HuH-7 (cell line): Measurements from ENCODE around the gene CHCHD10.

Experiments used
- DNase-seq: peaks from one replicate; pipeline ENCODE4 v3.0.0; 2011; ENCODE audit warnings: low spot score

CHCHD10 gene

DNA sequence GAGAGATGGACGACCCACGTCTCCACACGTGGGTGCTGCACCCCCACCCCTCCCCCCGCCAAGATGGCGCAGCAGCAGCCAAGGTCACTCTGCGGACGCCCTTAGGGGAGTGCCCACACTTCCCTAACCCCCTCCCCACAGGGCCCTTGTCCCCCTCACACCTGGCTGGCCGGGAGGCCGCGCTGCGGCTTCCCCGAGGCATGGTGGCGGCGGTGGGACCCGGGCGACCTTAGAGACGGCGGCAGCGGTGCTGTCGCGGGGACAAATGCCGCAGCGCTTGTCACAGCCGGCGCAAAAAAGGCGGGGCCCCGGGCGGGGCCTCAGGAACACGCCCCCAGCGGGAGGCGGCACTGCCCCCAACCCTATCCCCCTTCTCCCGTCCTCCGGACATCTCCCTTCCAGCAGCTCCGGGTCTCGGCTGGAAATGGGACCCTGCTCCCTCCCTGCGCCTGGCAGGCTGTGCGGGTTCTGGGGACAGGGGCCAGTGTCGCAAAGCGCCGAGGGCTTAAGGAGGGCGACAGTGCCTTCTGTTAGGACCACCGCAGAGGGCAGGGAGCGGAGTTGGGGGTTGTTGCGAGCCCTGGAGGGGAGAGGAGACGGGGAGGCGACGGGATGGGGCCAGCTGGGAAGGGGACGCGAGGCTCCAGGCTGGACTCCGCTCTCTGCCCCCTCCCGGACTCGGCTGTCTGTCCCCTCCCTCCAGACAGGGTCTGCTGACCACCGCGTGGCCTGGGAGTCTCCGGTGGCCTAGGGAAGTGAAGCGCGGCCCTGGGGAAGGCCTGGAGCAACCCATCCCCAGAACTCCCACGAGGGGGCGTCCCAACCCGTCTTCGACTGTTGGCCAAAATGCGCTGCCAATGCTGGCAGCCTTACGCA, at the start of gene CHCHD10:
Gene CHCHD10, minus strand, starts transcription at position 300 of the 876 bp plus-strand sequence. Its CDS starts 98 bp downstream, at position 202.
- DNase-seq: peak; percentile 97

DNA sequence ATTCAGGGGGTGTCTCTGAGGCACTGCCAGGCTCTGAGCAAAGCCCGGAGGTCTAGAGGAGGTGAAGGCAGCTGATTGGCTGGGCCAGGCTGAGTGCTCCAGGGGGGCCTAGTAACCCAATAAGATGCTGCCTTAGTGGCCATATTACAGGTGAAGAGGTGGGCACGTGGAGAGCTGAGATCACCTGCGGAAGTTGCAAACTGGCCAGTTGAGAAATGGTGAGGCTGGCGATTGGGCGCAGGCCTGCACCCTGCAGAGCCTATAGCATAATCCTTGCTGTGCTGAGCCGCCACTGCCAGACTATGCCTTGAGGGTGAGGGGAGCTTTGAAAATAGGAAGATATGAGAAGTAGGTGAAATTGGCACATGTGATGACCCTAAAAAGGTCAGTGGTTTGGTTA, 49.4 kb upstream of the CHCHD10 start:
- no peak for DNase-seq

- DNase-seq: no peak
Observed at GRCh38 chr22:23816156-23816976, 48.6 kb upstream of the CHCHD10 start.

DNA sequence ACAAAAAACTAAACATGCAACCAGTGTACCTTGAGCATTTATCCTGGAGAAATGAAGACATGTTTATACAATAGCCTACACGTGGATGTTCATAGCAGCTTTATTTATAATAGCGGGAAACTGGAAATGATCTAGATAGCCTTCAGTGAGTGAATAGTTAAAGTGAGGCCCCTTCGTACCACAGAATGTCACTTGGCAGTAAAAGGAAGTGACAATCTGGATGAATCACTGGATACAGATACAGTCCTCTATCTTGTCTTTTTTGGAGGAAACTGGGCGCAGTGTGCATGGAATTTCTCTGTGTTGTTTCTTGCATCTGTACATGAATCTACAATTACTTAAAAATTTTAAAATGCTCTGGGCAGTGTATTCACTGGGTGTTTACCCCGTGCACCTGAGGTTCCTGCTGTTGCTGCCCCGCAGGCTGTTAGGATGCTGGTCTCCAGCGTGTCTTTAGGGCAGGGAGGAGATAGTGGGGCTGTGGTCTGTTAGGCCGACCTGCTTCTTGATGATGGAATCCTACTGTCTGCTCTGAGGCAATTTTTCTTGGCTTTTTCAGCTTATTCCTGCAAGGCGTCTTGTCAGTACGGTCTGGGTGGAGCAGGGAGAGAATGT, 47.9 kb upstream of the CHCHD10 start:
- no peak for DNase-seq

- no peak for DNase-seq
Observed at GRCh38 chr22:23812378-23812777, 44.6 kb upstream of the CHCHD10 start.

- DNase-seq: no peak
Observed at GRCh38 chr22:23806837-23807236, 39.1 kb upstream of the CHCHD10 start.

- no peak for DNase-seq
Observed at GRCh38 chr22:23804781-23805291, 37.1 kb upstream of the CHCHD10 start.

DNA sequence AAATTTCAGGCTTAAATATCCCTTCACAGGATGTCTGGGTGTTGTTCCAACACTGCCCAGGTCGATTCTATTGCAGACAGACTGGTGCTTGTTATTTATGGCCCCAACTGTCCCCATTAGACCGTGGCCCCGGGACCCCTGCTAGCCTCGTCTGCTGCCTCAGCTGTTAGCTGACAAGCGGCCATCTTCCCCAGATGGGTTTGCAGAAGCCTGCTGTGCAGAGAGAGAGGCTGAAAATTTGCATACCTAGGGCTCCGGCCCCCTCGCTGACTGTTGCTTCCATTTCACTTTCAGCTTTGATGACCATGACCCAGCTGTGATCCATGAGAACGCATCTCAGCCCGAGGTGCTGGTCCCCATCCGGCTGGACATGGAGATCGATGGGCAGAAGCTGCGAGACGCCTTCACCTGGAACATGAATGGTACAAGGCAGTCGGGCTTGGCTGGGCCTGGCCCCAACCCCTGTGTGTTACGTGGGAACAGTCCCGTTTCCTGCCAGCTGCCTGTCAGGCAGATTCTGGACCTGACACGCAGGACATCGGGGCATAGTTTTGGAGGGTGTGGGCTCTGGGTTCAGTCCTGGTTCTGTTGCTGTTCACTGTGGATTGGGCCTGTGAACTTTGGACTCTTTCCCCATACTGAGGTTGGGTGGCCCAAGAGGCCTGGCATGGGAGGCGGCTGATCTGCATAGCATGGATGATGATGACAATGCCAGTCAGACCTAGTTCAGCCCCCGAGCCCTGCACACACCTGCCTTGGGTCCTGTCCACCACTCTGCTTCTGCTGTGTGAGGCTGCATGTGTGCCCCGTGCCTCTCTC, 35.4 kb upstream of the CHCHD10 start:
- no peak for DNase-seq

DNA sequence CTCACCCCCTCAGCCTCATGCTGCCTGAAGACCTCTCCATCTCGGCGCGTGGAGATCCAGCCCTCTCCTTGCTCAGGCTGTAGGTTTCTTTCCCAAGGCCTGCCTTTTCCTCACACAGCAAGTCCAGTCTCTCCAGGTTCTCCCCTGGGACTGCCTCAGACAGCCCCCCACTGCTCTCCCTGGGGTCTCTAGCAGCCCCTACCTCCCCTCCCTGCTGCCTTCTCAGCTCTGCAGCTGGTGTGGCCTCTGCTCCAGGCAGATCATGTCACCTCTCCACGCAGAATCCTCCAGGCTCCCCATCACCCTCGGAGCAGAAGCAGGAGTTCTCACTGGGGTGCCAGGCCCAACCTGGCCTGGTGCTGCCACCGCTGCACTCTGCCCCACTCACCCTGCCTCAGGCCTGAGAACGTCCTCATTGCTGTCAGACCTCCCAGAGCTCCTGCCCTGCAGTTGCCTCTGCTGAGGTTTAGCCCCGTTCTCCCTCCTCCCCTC, 34.2 kb upstream of the CHCHD10 start:
- DNase-seq: no peak

- no peak for DNase-seq
Observed at GRCh38 chr22:23801238-23801821, 33.6 kb upstream of the CHCHD10 start.

GRCh38 chr22:23800297-23801237, 32.8 kb upstream of the CHCHD10 start:
- no peak for DNase-seq

DNA sequence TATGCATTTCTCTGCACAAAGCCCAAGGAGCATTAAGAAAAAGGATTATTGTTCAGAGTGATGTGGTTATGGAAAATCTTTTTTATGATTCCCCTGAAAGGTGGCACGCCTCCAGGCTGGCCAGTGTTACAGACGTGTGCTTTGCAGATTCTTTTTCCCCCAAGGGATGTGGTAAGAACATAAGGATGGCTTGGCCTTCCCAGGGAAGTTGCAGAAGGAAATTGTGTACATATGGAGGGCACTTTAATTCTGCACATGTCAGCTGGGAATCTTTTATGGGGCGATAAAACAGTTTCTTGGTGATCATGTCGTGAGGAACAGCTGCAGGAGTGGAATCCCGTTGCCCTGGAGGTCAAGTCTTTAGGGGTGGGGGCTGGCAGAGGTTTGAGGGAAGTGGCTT, 28.7 kb upstream of the CHCHD10 start:
- DNase-seq: no peak

GRCh38 chr22:23793326-23793725, 25.6 kb upstream of the CHCHD10 start:
- DNase-seq: no peak

- DNase-seq: no peak
Observed at GRCh38 chr22:23791738-23792645, 24.2 kb upstream of the CHCHD10 start.

GRCh38 chr22:23790819-23791737, 23.3 kb upstream of the CHCHD10 start:
- DNase-seq: no peak

GRCh38 chr22:23789638-23790037, 21.9 kb upstream of the CHCHD10 start:
- DNase-seq: no peak

DNA sequence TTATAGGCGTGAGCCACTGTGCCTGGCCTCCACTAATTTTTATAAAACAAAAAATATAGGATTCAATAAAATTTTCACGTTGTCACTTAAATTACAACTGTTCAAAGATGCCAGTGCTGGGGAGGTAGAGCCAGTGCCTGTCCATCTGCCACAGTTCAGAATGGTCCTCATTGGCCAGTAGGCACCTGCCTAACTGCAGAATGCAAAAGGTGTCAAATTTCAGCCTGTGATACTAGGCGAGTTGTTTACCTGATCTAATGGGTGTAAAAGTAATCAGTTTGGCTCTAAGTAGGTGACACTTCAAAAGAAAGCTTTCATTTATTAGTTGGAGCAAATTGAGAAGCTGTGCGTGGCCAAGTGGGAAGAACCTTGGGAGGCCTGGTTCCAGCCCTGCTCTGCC, 21.3 kb upstream of the CHCHD10 start:
- no peak for DNase-seq

GRCh38 chr22:23787910-23788309, 20.1 kb upstream of the CHCHD10 start:
- no peak for DNase-seq
